MCF 10A (cell line): Measurements from ENCODE around the gene ZFHX3. TPM values are rescaled to one million over a fixed set of nuclear protein-coding genes. Genes with fewer than 3 reads are reported as not detected.
A peak's percentile ranks its signal among the peaks of the same experiment; 100 is the strongest.

ENCODE experiments used
- BruUV-seq: library from RNA; stranded (reverse); fragments of 400-500 nt; replicated peaks from 2 replicates; lab custom pipeline; 2021; lab: Mats Ljungman, UMichigan
- CTCF ChIA-PET: fragments of 300-600 bp; sonication (Branson Sonifier 250); formaldehyde crosslinking; extraction: SDS; loops from one replicate; lab custom pipeline; 2021; ENCODE audit warnings: antibody characterized with exemption, inconsistent platforms; lab: Yijun Ruan, JAX
- POLR2A ChIA-PET: fragments of 300-600, 350-650 bp; sonication (Branson Sonifier 250); formaldehyde crosslinking; extraction: SDS; loops from one replicate; lab custom pipeline; 2020; ENCODE audit warnings: antibody characterized with exemption, inconsistent platforms; lab: Yijun Ruan, JAX
- DNase-seq: peaks from one replicate; pipeline ENCODE4 v3.0.0-alpha.2; 2018; ENCODE audit not compliant: unreplicated experiment
- H3K27ac Mint-ChIP-seq: one replicate; pipeline ENCODE4 v1.8.0; 2022; ENCODE audit warnings: mild to moderate bottlenecking, low read depth, mixed read lengths; ENCODE audit not compliant: unreplicated experiment
- H3K27me3 Mint-ChIP-seq: one replicate; pipeline ENCODE4 v1.8.0; 2022; ENCODE audit warnings: mixed read lengths; ENCODE audit not compliant: insufficient read depth, unreplicated experiment
- H3K36me3 Mint-ChIP-seq: one replicate; pipeline ENCODE4 v1.8.0; 2022; ENCODE audit warnings: mild to moderate bottlenecking, moderate library complexity, mixed read lengths; ENCODE audit not compliant: insufficient read depth, unreplicated experiment
- H3K4me1 Mint-ChIP-seq: one replicate; pipeline ENCODE4 v1.8.0; 2022; ENCODE audit warnings: mixed read lengths; ENCODE audit not compliant: insufficient read depth, unreplicated experiment
- H3K4me3 Mint-ChIP-seq: one replicate; pipeline ENCODE4 v1.8.0; 2022; ENCODE audit warnings: mild to moderate bottlenecking, moderate library complexity, mixed read lengths; ENCODE audit not compliant: unreplicated experiment
- H3K9me3 Mint-ChIP-seq: one replicate; pipeline ENCODE4 v1.8.0; 2022; ENCODE audit warnings: mixed read lengths; ENCODE audit not compliant: unreplicated experiment
- intact Hi-C: fragments of 100-400 bp; cut with micrococcal nuclease; formaldehyde crosslinking; loops from 2 replicates; pipeline ENCODE4 v1.14.1; 2022
- total RNA-seq: library from RNA; stranded (reverse); gene quantifications from 2 replicates; pipeline ENCODE4 v1.2.3, GENCODE V29; 2022
- TF ChIP-seq, protein P1 (sequence below): fragments of 200-600 bp; IDR thresholded peaks from one replicate; pipeline ENCODE4 v1.8.0; 2022; ENCODE audit warnings: antibody characterized with exemption, mild to moderate bottlenecking; ENCODE audit not compliant: unreplicated experiment

ZFHX3 gene
- total RNA-seq, 1 experiment from 2014 or later = 27.4 TPM

DNA sequence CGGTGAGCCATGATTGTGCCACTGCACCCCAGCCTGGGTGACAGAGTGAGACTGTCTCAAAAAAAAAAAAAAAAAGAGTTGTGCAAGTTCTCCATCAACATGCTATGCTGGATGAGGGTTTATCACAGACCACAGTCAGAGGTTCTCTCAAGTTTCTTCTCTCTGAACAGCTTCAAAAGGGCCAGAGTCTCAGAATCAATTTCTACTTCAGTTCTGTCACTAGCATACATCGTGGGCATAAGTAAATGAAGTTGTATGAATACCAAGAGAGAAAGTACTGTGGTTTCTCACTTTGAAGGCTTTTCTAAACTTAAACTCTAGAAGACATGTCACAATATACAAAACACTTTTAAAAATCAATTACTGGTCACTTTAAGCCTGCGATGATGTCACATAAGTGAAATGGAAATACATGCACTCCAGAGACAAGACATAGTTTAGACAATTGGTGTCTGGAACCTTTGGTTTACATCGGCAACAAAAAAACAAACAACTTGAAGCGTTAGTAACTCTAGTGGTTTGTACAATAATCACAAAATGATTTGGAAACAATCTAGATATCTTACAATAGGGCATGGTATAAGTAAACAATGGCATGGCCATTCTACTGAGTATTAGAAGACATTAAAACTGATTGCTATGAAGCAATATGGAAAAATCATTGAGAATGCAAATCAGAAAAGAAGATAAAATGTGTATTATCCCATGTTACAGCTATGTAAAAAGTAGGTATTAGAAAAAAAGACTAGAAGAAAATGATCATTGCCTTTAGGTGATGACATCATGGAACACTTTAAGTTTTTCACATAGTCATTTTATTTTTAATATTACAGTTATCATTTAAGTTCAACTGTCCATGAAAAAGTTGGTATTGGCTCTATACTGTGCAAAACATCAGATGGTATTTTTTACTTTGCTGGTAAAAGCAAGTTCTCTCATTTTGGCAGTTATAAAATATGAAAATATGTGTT lies 232.3 kb downstream of the ZFHX3 start:
- no peak overlapping the region for H3K4me3 Mint-ChIP-seq
- BruUV-seq = no TSS peak
- intact Hi-C loops = loop anchor here (10.0 kb wide), 1 partner anchor 311 kb away; no protein-coding TSS in a partner anchor

DNA sequence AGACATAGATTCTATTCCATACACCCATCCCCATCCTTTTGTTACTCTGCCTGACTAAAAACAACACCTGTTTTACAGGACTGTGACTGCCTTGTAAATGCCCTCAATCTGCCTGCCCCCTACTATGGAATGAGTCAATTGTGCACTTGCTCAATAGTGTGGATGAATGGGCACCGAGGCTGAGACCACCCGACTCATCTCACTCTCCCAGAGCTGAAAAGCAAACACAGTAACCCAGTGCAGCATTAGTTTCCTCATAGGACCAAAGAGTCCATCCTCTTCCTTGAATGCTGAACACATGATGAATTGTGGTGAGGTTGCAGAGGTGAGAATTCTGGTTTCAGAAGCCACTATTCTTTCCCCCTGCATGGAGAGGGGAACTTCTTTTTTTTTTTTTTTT lies 233.7 kb downstream of the ZFHX3 start:
- TF ChIP-seq, protein P1, sequence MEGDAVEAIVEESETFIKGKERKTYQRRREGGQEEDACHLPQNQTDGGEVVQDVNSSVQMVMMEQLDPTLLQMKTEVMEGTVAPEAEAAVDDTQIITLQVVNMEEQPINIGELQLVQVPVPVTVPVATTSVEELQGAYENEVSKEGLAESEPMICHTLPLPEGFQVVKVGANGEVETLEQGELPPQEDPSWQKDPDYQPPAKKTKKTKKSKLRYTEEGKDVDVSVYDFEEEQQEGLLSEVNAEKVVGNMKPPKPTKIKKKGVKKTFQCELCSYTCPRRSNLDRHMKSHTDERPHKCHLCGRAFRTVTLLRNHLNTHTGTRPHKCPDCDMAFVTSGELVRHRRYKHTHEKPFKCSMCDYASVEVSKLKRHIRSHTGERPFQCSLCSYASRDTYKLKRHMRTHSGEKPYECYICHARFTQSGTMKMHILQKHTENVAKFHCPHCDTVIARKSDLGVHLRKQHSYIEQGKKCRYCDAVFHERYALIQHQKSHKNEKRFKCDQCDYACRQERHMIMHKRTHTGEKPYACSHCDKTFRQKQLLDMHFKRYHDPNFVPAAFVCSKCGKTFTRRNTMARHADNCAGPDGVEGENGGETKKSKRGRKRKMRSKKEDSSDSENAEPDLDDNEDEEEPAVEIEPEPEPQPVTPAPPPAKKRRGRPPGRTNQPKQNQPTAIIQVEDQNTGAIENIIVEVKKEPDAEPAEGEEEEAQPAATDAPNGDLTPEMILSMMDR = no peak
- no peaks in the 10 kb centered on the region for H3K27me3 Mint-ChIP-seq
- H3K27ac Mint-ChIP-seq = no peak overlapping the region
- peaks cover 49% of the 10 kb centered on the region for H3K36me3 Mint-ChIP-seq
- ChIA-PET POLR2A (no interaction called here), CTCF (interaction anchor here (0.6 to 3.8 kb wide), 2 partner anchors 18 to 954 kb away, joined by 3 to 13 read pairs; no protein-coding TSS in a partner anchor)
- DNase-seq = no peak
- BruUV-seq = no TSS peak
- no peaks in the 10 kb centered on the region for H3K4me1 Mint-ChIP-seq
- no peak overlapping the region for H3K4me3 Mint-ChIP-seq
- H3K9me3 Mint-ChIP-seq = no peaks in the 10 kb centered on the region
- intact Hi-C loops = loop anchor here (10.0 kb wide), 1 partner anchor 309 kb away; no protein-coding TSS in a partner anchor

More for the DNA sequence above, 232.3 kb downstream of the ZFHX3 start:
- H3K27me3 Mint-ChIP-seq = no peaks in the 10 kb centered on the region
- POLR2A ChIA-PET = no interaction called here
- H3K4me1 Mint-ChIP-seq = no peaks in the 10 kb centered on the region
- TF ChIP-seq, protein P1 = no peak
- CTCF ChIA-PET = interaction anchor here (3.8 kb wide), 1 partner anchor 17 kb away, joined by 13 read pairs; no protein-coding TSS in a partner anchor
- no peak for DNase-seq
- H3K27ac Mint-ChIP-seq = no peak overlapping the region
- no peaks in the 10 kb centered on the region for H3K9me3 Mint-ChIP-seq
- H3K36me3 Mint-ChIP-seq = peaks cover 36% of the 10 kb centered on the region

DNA sequence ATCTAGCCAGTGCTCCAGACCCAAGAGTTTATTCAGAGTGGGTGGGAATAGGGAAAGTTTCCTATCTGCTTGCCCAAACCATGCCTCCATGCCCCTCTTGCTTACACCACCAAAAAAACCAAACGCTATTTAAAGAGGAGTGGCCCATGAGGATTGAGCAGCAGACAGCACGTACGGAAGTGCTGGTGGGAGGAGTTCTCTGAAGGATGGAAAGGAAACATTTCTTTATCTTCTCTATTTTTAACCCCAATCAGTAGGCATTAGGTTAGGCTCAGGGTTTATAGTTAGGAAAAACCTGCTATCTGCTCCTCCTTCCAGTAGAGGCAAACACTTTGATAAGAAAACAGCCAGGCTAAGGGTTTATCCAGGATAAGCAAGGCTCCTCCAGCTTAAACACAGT lies 235.3 kb downstream of the ZFHX3 start:
- Mint-ChIP-seq H3K36me3 (peaks cover 52% of the 10 kb centered on the region), H3K27me3 (no peaks in the 10 kb centered on the region), H3K4me1 (no peaks in the 10 kb centered on the region), H3K4me3 (no peak overlapping the region), H3K27ac (peak overlapping the region; percentile 33), H3K9me3 (no peaks in the 10 kb centered on the region)
- TF ChIP-seq, protein P1 = no peak
- no TSS peak for BruUV-seq
- ChIA-PET POLR2A (no interaction called here), CTCF (no interaction called here)
- intact Hi-C loops = loop anchor here (10.0 kb wide), 1 partner anchor 308 kb away; no protein-coding TSS in a partner anchor
- DNase-seq = no peak

DNA sequence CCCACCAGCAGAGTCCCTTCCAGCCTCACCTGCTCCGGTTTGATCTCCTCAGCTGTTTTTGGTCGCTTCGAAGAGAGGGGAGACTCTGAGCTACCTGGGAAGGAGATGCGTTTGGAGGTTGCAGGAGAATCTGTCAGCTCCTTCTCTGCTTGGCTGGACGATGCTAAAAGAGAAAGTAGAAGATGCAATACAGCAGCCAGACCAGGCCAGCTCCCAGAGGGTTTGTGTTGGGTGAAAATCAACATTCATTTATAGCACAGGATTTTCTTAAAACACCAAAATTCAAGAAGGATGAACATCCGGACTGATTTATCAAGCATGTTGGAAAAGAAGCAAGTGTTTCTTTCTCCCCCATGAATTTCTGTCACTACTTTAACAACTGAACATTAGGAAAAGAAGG lies 236.1 kb downstream of the ZFHX3 start:
- DNase-seq = no peak
- intact Hi-C loops = loop anchor here (10.0 kb wide), 1 partner anchor 307 kb away; no protein-coding TSS in a partner anchor
- Mint-ChIP-seq H3K9me3 (no peaks in the 10 kb centered on the region), H3K27ac (no peak overlapping the region), H3K36me3 (peaks cover 60% of the 10 kb centered on the region), H3K27me3 (no peaks in the 10 kb centered on the region), H3K4me3 (no peak overlapping the region), H3K4me1 (no peaks in the 10 kb centered on the region)
- TF ChIP-seq, protein P1 = no peak
- ChIA-PET CTCF (no interaction called here), POLR2A (no interaction called here)
- BruUV-seq = no TSS peak
